ENCODE results near the gene DGUOK.
"Not testable (repeated sequence)": the region's sequence is repeated elsewhere in the genome, so short reads cannot be mapped to it uniquely, and the experiment has no call there.

DNA sequence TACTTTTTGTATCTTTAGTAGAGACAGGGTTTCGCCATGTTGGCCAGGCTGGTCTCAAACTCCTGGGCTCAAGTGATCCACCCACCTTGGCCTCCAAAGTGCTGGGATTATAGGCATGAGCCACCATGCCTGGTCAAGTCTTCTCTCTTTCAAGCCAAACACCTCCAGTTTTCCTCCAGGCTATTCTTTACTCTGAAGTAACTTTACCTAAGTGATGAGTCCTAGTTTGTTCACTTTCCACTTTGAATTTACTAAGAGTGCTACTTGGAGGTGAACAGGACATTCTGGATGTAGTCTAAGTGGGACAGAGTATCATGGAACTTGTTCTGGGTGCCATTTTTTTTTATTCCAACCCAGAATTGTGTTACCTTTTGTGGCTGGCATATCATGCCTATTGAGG lies 13.4 kb downstream of the DGUOK start:
- not testable (repeated sequence) for TF ChIP-seq CTCF, POLR2A, POLR2AphosphoS5 (IDR thresholded peaks at IDR 0.05)

Measured in prostate gland (tissue), 2 donors.